Activated CD4-positive, alpha-beta T cell treated with anti-CD3 and anti-CD28 coated beads for 48 hours (primary cell): ENCODE data around the gene NTSR1.

Experiments used
- DNase-seq: peaks from one replicate; pipeline ENCODE4 v3.0.0-alpha.2; 2020

The NTSR1 gene

DNA sequence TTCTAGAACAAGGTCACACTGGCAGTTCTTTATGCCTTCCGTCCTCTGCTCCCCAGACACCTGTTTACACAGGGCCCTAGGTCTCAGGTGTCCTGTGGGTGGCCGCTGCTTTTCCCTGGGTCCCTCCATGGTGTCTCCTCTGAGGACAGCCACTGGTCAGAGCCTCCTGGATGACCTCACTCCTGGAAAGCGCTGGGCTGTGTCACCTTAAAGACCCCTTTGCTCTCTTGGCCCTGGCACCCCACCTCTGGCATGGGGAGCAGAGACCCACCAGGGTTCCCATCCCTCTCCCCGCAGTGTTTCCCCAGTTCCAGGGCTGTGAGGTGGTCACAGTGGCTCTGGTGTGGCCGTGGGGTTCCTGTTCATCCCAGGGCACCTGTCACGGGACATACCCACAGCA, 33.9 kb downstream of the NTSR1 start:
- DNase-seq: no peak

DNA sequence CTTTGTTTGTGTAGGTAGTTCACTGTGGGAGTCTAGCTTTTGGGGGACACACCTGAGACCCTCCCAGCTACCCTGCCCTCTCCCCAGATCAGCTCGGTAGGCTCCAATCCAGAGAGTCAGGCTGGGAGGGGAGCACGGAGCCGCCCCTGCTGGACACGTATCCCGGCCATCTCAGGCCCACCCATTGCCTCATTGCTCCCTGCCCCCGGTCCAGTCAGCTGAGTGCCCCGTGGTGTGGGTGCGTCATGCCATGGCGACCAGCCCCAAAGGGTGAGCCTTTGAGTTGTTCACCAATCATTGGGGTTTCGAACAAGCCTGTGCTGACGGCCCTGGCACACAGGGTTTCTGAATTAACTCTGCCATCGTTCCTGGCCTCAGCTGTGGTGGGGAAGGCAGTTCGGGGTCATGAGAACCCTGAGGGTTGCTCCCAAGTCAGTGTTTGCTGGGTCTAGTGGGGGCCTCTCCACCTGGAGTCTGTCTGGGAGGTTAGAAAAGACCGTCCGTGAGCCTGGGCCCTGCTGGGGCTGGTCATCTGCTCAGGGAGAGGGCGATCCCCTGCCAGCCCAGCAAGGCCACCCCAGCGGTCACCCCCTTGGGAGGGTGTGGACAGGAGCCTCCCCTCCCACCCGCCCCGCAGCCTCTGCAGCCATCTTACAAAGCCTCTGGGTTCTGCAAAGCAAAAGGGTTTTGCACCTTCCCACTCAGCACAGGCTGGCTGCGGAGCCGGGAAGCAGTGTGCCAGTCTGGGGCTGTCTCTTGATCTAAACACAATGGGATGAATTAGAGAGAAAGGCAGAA, 34.5 kb downstream of the NTSR1 start:
- DNase-seq: no peak

DNA sequence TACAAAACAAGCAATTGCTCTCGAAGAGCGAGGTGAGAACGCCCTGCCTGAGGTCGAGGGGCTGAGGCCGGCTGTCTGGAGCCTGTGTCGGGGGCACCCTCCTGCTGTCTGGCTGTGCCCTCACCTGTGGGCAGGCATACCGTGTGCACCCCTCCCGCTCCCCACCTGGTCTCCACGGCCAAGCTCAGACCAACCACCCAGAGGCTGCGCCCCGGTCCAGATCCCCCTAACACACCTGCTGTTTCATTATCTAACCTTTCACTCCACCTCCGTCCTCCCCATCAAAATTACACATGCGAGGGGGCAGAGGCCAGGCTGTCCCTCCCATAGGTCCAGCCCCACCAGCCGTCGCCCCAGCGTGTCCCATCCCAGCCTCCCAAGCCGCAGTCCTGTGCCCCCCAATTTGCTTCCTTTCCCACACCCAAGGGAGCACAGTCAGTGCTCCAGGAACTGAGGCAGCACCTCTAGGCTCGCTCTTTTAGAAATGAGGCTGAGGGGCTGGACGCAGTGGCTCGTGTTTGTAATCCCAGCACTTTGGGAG, 35.2 kb downstream of the NTSR1 start:
- no peak for DNase-seq

DNA sequence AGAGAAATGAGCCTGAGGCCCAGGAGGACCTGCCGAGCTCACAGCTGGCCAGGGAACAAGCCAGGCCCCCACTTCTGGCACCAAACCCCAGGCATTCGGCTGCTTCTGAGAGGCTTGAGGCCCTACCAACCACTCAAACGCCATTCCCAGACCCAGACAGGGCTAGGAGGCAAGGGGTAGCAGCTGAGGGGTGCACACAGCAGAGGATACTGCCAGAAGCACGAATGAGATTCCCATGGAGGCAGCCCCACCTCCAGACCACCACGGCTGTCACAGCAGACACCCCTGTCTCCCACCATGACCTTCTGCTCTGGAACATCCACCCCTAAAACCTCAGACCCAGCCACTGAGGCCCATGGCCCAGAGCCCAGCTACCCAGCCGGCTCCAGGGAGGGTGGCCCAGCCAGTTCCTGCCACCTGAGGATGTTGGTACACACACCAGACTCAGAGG, 36.1 kb downstream of the NTSR1 start:
- no peak for DNase-seq

DNA sequence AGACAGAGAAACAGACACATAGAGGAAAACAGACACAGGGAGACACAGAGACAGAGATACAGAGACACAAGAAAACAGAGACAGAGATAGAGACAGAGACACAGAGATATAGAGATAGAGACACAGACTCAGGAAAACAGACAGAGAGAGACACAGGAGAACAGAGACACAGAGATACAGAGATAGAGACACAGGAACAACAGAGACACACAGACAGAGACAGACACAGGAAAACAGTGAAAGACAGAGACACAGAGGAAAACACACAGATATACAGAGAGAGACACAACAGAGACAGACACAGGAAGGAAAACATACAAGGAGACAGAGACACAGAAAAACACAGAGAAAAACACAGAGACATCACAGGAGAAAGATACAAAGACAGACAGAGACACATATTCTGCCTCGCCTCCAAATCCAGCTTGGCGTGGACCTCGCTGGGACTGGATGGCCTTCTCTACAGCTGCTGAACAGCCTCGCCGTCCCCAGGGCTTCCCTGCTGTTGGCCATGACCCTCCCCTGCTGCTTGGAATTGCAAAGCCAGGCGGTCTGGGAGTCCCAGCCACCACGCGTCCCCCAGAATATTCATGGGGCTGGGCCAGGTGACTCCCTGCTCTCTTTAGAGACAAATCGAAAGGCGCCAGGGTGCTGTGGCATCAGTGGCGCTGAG, 36.8 kb downstream of the NTSR1 start:
- no peak for DNase-seq

DNA sequence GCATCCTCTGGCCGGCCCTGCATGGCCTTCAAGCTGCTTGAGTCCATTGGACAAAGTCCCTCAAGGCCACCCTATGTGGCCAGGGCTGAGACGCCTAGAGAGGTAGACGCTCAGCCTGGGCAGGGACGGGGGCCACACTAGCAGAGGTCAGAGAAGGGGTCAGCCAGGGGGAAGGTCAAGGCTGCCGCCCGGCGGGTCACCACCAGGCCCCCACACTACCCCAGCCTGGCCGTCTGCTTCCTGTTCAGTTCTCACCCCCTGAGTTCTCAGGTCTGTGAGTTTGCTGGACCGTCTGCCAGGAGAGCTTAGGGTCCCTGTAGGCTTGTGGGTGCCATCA, 37.3 kb downstream of the NTSR1 start:
- no peak for DNase-seq

DNA sequence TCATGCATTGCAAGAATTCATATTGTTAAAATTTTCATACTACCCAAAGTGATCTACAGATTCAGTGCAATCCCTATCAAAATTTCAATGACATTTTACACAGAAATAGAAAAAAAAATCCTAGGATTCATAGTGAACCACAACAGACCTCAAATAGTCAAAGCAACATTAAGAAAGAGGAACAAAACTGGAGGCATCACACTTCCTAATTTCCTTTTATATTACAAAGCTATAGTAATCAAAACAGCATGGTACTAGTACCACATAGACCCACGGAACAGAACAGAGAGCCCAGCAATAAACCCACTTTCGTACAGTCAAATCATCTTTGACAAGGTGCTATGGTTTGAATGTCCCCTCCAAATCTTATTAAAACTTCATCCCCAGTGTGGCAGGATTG, 39.7 kb downstream of the NTSR1 start:
- DNase-seq: no peak

DNA sequence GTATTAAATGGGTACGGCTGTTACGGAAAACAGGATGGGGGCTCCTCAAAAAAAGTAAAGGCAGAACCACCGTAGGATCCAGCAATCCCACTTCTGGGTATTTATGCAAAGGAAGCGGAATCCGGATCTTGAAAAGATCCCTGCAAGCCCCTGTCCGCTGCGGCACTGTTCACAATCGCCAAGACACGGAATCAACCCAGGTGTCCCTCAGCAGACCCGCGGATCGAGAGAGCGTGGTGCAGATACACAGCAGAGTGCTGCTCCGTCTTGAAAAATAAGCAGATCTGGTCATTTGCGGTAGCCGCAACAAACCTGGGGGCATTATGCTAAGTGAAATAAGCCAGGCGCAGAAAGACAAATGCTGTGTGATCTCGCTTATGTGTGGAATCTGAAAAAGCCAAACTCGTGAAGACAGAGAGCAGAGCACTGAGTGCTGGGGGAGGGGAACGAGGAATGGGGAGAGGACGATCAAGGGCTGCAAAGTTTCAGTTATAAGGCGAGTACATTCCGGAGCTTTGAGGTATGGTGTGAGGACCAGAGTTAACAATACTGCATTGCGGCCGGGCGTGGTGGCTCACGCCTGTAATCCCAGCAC, 41.3 kb downstream of the NTSR1 start:
- DNase-seq: no peak

DNA sequence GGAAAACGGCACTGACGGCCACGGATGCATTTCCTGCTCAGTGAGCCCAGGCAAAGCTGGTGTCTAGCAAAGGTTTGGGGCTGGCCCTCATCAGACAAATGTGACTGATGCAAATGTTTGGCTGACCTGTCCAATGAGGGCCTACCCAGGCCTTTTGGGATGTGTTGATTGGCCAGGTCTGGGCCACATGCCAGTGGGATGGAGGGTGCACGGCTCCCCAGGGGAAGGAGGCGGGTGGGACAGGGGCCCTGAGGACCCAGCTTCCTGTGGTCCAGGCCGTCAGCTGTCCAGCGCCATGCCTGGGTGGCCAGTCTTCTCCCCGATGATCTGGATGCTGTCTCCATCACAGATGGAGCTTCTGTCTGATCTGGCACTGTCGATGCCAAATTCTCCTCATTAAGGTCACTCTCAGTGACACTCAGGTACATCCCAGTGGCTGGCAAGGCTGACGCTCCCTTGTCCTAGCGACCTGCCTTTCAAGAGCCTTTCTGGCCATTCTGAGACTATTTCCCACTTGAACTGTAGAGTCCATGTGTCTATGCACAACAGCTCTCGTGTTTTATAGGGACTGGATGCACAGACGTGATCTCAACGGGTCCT, 43.0 kb downstream of the NTSR1 start:
- no peak for DNase-seq

DNA sequence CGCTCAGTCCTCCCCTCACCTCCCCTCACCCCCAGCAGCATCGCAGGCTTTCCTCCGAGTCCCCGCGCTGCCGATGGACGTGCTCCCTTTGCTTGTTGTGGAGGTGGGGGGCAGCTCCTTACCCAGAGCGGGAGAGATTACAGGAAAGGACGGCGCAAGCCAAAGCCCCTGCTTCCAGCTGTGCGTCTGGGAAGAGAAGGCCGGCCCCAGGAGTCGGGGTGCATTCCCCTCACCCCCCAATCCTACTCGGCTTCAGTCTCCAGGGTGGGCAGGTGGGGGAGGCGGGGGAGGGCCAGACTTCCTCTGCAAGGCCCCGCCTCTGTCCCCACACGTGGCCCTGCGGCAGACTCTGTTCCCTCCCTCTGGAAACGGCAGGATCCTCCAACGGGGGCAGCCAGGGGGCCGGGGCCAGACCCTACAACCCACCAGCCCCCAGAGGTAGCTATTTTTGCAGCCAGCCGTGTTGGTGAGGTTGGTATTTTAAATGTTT, 43.6 kb downstream of the NTSR1 start:
- DNase-seq: no peak

DNA sequence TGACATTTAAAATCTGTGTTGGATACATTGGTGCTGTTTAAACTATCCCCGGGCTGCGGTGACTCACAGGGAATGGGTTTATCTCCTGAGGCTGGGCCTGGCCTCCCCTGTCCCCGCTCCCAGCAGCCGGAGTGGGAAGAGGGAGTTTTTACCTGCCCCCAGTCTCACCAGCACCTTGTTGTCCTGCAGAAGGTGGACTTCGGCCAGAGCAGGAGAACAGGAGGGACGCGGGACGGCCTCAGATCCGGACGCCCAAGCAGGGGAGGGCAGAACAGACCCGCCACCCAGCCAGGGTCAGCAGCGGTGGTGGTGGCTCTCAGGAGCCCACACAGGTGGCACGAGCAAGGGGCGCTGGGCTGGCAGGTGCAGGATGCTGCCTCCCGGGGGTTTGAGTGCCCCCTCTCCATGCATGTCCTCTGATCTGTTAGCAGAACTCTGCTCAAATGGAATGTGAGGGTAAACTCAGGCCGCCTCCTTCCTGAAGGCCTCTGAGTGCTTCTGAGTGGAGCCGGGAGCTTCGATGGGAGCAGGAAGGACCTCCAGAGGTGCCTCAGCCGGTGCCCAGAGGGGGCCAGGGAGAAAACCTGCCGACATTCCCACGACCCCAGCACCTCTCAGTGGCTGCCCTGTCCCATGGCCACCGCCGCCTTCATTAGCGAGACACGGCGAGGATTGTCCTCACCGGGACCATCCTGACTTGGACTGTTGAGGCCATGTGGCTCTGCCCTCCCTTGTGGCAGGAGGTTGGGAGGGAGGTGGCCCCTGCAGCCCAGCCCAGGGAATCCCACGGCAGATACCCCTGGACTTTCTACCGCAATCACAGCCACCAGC, 44.2 kb downstream of the NTSR1 start:
- DNase-seq: no peak

DNA sequence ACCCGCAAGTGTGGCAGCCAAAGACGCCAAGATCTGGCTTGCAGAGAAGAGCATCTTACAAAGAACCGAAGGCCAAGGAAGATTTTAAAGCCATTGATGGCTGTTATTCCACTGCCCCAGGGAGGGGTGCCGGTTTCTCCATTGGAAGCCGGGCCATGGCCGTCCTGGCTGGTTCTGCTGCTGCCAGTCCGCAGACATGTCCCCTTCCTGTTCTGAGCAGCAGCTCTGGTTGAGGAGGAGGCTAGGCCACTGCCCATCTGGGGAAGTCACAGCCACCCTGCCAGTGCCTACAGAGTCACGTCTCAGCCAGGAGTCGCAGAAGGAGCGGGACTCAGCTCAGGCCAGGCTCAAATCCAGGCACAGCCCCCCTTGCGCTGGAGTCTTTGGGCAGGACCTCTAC, 45.0 kb downstream of the NTSR1 start:
- DNase-seq: no peak

DNA sequence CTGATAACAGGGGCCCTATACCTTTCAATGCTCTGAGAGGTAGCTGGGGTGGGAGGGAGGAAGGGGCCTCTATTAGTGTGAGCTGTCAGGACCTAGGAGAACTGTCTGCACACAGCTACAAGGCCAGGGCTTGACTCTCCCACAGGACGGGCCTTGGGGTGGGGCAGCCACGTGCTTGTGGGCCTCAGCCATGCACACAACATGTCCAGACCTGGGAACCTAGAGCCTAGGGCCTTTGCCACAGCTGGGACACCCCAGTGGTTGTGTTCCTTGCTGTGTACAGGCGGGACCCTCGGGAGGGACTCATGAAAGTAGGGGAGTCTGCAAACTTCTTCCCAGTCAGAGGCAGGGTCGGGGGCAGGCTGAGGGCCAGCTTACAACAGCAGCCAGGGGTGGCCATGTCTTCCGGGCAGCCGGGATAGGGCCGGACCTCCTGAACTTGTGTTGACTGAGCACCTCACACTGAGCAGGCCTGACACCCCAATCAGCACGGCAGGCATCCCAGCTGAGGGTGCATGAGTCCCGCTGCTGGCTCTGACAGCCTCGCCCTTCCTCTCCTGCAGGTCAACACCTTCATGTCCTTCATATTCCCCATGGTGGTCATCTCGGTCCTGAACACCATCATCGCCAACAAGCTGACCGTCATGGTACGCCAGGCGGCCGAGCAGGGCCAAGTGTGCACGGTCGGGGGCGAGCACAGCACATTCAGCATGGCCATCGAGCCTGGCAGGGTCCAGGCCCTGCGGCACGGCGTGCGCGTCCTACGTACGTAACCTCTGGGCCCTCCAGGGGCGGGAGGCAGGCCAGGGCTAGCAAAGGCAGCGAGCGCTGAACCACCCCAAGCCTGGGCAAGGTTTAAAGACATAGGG, 45.7 kb downstream of the NTSR1 start:
- no peak for DNase-seq

DNA sequence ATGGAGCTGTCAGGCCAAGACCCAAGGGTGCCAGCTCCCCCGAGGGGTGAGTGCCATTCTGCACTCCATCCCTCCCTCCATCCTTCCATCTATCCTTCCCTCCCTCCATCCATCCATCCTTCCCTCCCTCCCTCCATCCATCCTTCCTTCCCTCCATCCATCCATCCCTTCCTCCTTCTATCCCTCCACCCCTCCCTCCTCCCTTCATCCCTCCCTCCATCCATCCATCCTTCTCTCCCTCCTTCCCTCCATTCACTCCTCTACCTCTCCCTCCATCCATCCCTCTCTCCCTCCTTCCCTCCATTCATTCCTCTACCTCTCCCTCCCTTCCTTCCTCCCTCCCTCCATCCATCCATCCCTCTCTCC, 46.3 kb downstream of the NTSR1 start:
- no peak for DNase-seq

DNA sequence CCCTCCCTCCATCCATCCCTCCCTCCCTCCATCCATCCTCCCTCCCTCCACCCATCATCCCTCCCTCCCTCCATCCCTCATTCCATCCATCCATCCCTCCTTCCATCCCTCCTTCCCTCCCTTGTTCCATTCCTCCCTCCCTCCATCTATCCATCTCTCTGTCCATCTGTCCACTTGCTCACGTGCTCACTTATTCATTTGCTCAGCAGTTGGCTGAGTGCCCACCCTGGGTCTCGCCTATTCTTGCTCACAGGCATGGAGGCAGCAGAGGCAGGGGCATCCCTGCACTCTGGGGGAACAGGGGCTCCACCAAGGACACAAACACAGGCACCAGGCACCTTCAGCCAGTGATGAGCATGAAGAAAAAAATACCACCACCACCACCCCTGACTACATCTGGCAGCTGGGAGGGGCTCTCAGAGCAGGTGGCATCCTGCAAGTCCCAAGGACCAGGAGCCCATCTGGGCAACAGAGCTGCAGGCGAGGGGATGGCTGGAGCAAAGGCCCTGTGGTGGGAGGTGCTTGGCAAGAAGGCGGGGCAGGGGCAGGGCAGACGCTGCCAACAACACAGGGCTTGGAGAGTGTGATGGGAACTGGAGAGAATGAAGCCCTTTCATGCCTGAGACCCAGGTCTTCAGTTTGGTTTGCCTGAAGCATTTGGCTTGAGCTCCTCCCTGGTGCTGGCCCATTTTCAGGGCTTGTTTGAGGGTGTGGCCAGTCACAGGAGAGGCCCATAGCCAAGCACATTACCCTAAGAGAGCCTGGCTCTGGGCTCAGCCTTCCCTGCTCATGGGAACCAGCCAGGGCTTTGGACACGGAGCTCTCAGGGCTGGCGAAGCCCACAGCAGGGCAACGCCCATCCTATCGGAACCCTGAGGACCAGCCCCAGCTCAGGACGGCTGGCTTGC, 47.4 kb downstream of the NTSR1 start:
- no peak for DNase-seq

DNA sequence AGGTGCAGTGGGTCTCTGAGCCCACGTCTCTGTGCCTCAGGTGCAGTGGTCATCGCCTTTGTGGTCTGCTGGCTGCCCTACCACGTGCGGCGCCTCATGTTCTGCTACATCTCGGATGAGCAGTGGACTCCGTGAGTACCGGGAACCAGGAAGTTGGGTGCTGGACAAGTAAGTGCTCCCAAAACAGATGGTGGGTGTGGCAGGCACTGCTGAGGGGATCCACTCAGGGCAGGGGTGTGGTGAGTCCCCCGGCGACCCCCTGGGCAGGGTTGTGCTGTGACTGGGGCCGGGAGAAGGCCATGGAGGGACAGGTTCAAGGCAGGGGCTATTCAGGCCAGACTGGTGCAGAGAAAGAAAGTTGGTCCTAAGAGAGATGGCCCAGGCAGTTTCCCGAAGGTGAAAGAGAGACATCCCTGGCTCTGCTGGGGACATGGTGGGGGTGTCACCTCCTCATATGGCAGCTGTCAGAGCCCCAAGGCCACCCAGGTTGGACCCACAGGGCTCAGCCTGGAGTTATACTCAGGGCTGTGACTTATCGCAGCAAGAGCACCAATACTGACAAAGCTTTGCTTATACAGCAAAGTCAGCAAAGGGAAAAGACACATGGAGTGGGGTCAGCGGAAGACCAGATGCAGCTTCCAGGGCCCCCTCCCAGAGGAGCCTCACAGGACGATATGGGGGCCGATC, 49.7 kb downstream of the NTSR1 start:
- DNase-seq: no peak

DNA sequence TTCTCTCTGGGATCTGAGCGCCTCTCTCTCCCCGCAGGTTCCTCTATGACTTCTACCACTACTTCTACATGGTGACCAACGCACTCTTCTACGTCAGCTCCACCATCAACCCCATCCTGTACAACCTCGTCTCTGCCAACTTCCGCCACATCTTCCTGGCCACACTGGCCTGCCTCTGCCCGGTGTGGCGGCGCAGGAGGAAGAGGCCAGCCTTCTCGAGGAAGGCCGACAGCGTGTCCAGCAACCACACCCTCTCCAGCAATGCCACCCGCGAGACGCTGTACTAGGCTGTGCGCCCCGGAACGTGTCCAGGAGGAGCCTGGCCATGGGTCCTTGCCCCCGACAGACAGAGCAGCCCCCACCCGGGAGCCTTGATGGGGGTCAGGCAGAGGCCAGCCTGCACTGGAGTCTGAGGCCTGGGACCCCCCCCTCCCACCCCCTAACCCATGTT, 51.4 kb downstream of the NTSR1 start:
- DNase-seq: no peak

DNA sequence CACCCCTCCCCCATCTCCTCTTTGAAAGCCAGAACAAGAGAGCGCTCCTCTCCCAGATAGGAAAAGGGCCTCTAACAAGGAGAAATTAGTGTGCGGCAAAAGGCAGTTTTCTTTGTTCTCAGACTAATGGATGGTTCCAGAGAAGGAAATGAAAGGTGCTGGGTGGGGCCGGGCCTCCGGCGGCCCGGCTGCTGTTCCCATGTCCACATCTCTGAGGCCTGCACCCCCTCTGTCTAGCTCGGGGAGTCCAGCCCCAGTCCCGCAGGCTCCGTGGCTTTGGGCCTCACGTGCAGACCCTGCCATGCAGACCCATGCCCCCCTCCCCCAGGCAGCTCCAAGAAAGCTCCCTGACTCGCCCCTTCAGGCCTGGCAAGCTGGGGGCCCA, 51.8 kb downstream of the NTSR1 start:
- no peak for DNase-seq

DNA sequence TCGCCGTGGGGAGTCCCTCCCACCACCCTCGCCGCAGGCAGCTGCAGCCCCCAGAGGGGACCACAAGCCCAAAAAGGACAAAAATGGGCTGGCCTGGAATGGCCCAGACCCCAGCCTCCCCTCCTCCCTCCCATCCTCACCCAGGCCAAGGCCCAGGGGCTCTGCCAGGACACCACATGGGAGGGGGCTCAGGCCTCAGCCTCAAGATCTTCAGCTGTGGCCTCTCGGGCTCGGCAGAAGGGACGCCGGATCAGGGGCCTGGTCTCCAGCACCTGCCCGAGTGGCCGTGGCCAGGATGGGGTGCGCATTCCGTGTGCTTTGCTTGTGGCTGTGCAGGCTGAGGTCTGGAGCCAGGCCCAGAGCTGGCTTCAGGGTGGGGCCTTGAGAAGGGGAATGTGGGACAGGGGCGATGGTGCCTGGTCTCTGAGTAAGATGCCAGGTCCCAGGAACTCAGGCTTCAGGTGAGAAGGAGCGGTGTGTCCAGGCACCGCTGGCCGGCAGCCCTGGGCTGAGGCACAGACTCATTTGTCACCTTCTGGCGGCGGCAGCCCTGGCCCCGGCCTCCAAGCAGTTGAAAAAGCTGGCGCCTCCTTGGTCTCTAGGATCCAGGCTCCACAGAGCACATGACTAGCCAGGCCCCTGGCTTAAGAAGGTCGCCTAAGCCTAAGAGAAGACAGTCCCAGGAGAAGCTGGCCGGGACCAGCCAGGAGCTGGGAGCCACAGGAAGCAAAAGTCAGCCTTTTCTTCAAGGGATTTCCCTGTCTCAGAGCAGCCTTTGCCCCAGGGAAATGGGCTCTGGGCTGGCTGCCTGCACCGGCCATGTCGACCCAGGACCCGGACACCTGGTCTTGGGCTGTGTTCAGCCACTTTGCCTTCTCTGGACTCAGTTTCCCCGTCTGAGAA, 52.5 kb downstream of the NTSR1 start:
- no peak for DNase-seq
